GM23338 (cell line): Measurements from ENCODE around the gene TMUB1. TPM values are rescaled to one million over a fixed set of nuclear protein-coding genes. Genes with fewer than 3 reads are reported as not detected.

Experiments
- ATAC-seq: fragments of 200-7000 bp; cut with Tn5 transposase; 3 replicates; pipeline ENCODE4 v1.9.1; 2020
- DNase-seq: peaks from one replicate; pipeline ENCODE4 v3.0.0-alpha.2; 2015; ENCODE audit warnings: low spot score
- H2AFZ ChIP-seq: fragments of 200-600 bp; sonication (generic); 2 replicates; pipeline ENCODE4 v1.8.0; 2016; ENCODE audit warnings: antibody characterized with exemption, mild to moderate bottlenecking, moderate library complexity
- H3F3A ChIP-seq: fragments of 200-600 bp; sonication (generic); replicated peaks from 2 replicates; pipeline ENCODE4 v1.8.0; 2017; ENCODE audit warnings: antibody characterized with exemption, mixed run types, low read depth
- H3K27ac ChIP-seq: fragments of 200-600 bp; sonication (generic); 2 replicates; pipeline ENCODE4 v1.6.1; 2016; ENCODE audit warnings: low read depth
- H3K27me3 ChIP-seq: fragments of 200-600 bp; sonication (generic); 2 replicates; pipeline ENCODE4 v1.8.0; 2016; ENCODE audit warnings: mild to moderate bottlenecking, mixed run types, moderate library complexity; ENCODE audit not compliant: insufficient read depth
- H3K36me3 ChIP-seq: fragments of 200-600 bp; sonication (generic); 2 replicates; pipeline ENCODE4 v1.8.0; 2016; ENCODE audit warnings: mild to moderate bottlenecking; ENCODE audit not compliant: insufficient read depth
- H3K4me1 ChIP-seq: fragments of 200-600 bp; sonication (generic); 2 replicates; pipeline ENCODE4 v1.8.0; 2016; ENCODE audit warnings: mild to moderate bottlenecking, moderate library complexity; ENCODE audit not compliant: insufficient read depth
- H3K4me2 ChIP-seq: fragments of 200-600 bp; sonication (generic); 2 replicates; pipeline ENCODE4 v1.7.1; 2017; ENCODE audit warnings: mixed run types
- H3K4me3 ChIP-seq: fragments of 200-600 bp; sonication (generic); 2 replicates; pipeline ENCODE4 v1.6.1; 2016; ENCODE audit warnings: mixed run types
- H3K79me2 ChIP-seq: fragments of 200-600 bp; sonication (generic); replicated peaks from 2 replicates; pipeline ENCODE4 v1.8.0; 2017; ENCODE audit warnings: mild to moderate bottlenecking; ENCODE audit not compliant: insufficient read depth
- H3K9me2 ChIP-seq: fragments of 200-600 bp; sonication (generic); 2 replicates; pipeline ENCODE4 v1.8.0; 2017; ENCODE audit not compliant: insufficient read depth
- H4K20me1 ChIP-seq: fragments of 200-600 bp; sonication (generic); replicated peaks from 2 replicates; pipeline ENCODE4 v1.8.0; 2017; ENCODE audit warnings: mild to moderate bottlenecking; ENCODE audit not compliant: insufficient read depth
- H3K27ac Mint-ChIP-seq: 2 replicates; pipeline ENCODE4 v1.8.0; 2020; ENCODE audit warnings: inconsistent platforms, mild to moderate bottlenecking, moderate library complexity, mixed read lengths
- H3K27me3 Mint-ChIP-seq: 3 replicates; pipeline ENCODE4 v1.8.0; 2022; ENCODE audit warnings: low read depth, mild to moderate bottlenecking, moderate library complexity, mixed read lengths, inconsistent platforms; ENCODE audit not compliant: insufficient read depth, poor library complexity
- H3K36me3 Mint-ChIP-seq: 3 replicates; pipeline ENCODE4 v1.8.0; 2021; ENCODE audit warnings: low read depth, mild to moderate bottlenecking, inconsistent platforms, moderate library complexity, mixed read lengths
- H3K4me1 Mint-ChIP-seq: 3 replicates; pipeline ENCODE4 v1.8.0; 2020; ENCODE audit warnings: mild to moderate bottlenecking, inconsistent platforms, mixed read lengths
- H3K4me3 Mint-ChIP-seq: 3 replicates; pipeline ENCODE4 v1.8.0; 2021; ENCODE audit warnings: moderate library complexity, mild to moderate bottlenecking, inconsistent platforms, mixed read lengths
- H3K9me3 Mint-ChIP-seq: 3 replicates; pipeline ENCODE4 v1.8.0; 2020; ENCODE audit warnings: moderate library complexity, mild to moderate bottlenecking, inconsistent platforms, mixed read lengths
- CTCF ChIP-seq, 2 experiments: fragments of 200-600 bp in 1 of 2; sonication (generic) in 1 of 2; conservative IDR thresholded peaks; 2 replicates each; pipeline versions ENCODE4 v1.5.1 to v1.6.1; 2016 to 2017; ENCODE audit warnings: antibody characterized with exemption in 2 of 2, low read depth in 2 of 2, mild to moderate bottlenecking in 2 of 2, moderate library complexity in 1 of 2
- NANOG ChIP-seq: IDR thresholded peaks from 2 replicates; pipeline ENCODE4 v1.6.1; 2016; ENCODE audit warnings: antibody characterized with exemption, borderline replicate concordance
- POLR2AphosphoS5 ChIP-seq: IDR thresholded peaks from 2 replicates; pipeline ENCODE4 v1.6.1; 2016; ENCODE audit warnings: antibody characterized with exemption, low read depth
- ZNF114 ChIP-seq: fragments of 250-450 bp; sonication (Bioruptor Pico); IDR thresholded peaks from 2 replicates; pipeline ENCODE4 v1.5.0; 2020; ENCODE audit warnings: mild to moderate bottlenecking, moderate library complexity
- ZNF331 ChIP-seq: fragments of 250-450 bp; sonication (Bioruptor Pico); IDR thresholded peaks from 2 replicates; pipeline ENCODE4 v1.5.0; 2020; ENCODE audit warnings: low read depth, mild to moderate bottlenecking, moderate library complexity
- polyA plus RNA-seq: library from polyadenylated mRNA; unstranded; fragments of >200 nt; fragmentation: Nextera tagmentation; extraction: Ambion mirVana; gene quantifications from 2 replicates; pipeline ENCODE4 v1.2.1, GENCODE V29; 2016
- total RNA-seq: library from RNA; depleted of rRNA; stranded (reverse); fragments of >200 nt; shearing (Covaris generic); gene quantifications from 2 replicates; pipeline ENCODE4 v1.2.3, GENCODE V29; 2014
- TF ChIP-seq, protein P1 (sequence below): fragments of 250-450 bp; sonication (Bioruptor Pico); IDR thresholded peaks from 2 replicates; pipeline ENCODE4 v1.5.0; 2020; ENCODE audit warnings: mild to moderate bottlenecking, moderate library complexity

Gene TMUB1
- total and polyA plus RNA-seq, 2 experiments from 2014 or later = 47.6 to 61.1 TPM

DNA sequence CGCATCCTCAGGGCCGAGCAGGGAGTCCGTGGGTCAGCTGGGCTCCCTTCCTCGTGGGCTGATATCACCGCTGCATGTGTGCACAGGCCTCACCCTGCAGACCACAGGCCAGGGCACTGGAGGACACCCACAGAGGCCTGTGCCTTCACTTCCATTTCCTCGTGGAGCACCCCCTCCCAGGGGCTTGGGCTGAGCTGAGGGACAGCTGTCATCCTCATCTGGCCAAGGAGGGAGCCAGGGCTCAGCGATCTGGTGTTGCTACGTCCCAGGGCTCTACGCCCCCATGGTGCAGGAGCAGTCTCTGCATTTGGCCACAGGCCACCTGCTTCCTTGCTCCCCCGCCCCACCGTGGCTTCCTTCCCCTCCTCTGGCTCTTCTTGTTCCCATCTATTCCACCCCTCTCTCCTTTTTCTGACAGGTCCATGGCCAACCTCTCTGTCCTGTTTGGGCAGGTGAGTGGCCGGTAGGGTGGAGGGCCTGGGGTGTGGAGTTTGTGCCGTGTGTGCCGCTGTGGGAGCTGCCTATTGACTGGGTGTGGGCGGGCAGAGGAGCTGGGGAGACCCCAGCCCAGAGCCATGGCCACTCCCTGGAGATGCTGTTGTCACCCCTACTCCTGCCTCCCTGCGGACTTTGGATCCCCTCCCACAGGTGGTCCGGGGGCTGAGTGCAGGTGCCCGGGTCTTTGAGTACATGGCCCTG, 43.3 kb downstream of the TMUB1 start:
- Histone ChIP-seq H3K9me2 (no peaks in the 10 kb centered on the region), H3K4me3 (no peak overlapping the region), H2AFZ (no peak overlapping the region), H3K4me2 (no peak overlapping the region), H3K79me2 (no peaks in the 10 kb centered on the region), H3F3A (no peaks in the 10 kb centered on the region), H3K27me3 (no peaks in the 10 kb centered on the region), H4K20me1 (no peaks in the 10 kb centered on the region), H3K27ac (no peak overlapping the region), H3K36me3 (no peaks in the 10 kb centered on the region), H3K4me1 (no peaks in the 10 kb centered on the region)
- H3K36me3 Mint-ChIP-seq = peaks cover 6% of the 10 kb centered on the region; the same call in 1 of the 3 replicates
- no peaks in the 10 kb centered on the region for H3K9me3 Mint-ChIP-seq
- H3K4me1 Mint-ChIP-seq = peaks cover 2% of the 10 kb centered on the region; the same call in 1 of the 3 replicates
- no peak overlapping the region for H3K27ac Mint-ChIP-seq
- DNase-seq (no peak), ATAC-seq (peak; percentile 44)
- H3K4me3 Mint-ChIP-seq = no peak overlapping the region
- peaks cover 15% of the 10 kb centered on the region for H3K27me3 Mint-ChIP-seq
- no peak for TF ChIP-seq CTCF (conservative IDR thresholded peaks at IDR 0.05; ENCODE audit: low read depth in 2 of 2)
- TF ChIP-seq, protein P1, sequence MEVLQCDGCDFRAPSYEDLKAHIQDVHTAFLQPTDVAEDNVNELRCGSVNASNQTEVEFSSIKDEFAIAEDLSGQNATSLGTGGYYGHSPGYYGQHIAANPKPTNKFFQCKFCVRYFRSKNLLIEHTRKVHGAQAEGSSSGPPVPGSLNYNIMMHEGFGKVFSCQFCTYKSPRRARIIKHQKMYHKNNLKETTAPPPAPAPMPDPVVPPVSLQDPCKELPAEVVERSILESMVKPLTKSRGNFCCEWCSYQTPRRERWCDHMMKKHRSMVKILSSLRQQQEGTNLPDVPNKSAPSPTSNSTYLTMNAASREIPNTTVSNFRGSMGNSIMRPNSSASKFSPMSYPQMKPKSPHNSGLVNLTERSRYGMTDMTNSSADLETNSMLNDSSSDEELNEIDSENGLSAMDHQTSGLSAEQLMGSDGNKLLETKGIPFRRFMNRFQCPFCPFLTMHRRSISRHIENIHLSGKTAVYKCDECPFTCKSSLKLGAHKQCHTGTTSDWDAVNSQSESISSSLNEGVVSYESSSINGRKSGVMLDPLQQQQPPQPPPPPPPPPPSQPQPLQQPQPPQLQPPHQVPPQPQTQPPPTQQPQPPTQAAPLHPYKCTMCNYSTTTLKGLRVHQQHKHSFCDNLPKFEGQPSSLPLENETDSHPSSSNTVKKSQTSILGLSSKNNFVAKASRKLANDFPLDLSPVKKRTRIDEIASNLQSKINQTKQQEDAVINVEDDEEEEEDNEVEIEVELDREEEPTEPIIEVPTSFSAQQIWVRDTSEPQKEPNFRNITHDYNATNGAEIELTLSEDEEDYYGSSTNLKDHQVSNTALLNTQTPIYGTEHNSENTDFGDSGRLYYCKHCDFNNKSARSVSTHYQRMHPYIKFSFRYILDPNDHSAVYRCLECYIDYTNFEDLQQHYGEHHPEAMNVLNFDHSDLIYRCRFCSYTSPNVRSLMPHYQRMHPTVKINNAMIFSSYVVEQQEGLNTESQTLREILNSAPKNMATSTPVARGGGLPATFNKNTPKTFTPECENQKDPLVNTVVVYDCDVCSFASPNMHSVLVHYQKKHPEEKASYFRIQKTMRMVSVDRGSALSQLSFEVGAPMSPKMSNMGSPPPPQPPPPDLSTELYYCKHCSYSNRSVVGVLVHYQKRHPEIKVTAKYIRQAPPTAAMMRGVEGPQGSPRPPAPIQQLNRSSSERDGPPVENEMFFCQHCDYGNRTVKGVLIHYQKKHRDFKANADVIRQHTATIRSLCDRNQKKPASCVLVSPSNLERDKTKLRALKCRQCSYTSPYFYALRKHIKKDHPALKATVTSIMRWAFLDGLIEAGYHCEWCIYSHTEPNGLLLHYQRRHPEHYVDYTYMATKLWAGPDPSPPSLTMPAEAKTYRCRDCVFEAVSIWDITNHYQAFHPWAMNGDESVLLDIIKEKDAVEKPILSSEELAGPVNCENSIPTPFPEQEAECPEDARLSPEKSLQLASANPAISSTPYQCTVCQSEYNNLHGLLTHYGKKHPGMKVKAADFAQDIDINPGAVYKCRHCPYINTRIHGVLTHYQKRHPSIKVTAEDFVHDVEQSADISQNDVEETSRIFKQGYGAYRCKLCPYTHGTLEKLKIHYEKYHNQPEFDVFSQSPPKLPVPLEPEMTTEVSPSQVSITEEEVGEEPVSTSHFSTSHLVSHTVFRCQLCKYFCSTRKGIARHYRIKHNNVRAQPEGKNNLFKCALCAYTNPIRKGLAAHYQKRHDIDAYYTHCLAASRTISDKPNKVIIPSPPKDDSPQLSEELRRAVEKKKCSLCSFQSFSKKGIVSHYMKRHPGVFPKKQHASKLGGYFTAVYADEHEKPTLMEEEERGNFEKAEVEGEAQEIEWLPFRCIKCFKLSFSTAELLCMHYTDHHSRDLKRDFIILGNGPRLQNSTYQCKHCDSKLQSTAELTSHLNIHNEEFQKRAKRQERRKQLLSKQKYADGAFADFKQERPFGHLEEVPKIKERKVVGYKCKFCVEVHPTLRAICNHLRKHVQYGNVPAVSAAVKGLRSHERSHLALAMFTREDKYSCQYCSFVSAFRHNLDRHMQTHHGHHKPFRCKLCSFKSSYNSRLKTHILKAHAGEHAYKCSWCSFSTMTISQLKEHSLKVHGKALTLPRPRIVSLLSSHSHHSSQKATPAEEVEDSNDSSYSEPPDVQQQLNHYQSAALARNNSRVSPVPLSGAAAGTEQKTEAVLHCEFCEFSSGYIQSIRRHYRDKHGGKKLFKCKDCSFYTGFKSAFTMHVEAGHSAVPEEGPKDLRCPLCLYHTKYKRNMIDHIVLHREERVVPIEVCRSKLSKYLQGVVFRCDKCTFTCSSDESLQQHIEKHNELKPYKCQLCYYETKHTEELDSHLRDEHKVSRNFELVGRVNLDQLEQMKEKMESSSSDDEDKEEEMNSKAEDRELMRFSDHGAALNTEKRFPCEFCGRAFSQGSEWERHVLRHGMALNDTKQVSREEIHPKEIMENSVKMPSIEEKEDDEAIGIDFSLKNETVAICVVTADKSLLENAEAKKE = no peak
- no peak for TF ChIP-seq ZNF114 (CRISPR knock-in tag)
- no peak for TF ChIP-seq NANOG
- no peak for TF ChIP-seq POLR2AphosphoS5
- TF ChIP-seq ZNF331 (CRISPR knock-in tag) = no peak
